Activated B cell treated with CpG ODN at 0.5 μM for 24 hours (primary cell): ENCODE measurements around the gene KCTD10. TPM values are rescaled to one million over a fixed set of nuclear protein-coding genes. Genes with fewer than 3 reads are reported as not detected.

ENCODE experiments used
- ATAC-seq: fragments of 200-7000 bp; cut with Tn5 transposase; one replicate; pipeline ENCODE4 v1.10.0; 2021; ENCODE audit warnings: low read depth, mild to moderate bottlenecking, moderate library complexity
- CTCF ChIA-PET: fragments of 350-600 bp; sonication (Branson Sonifier 250); formaldehyde crosslinking; loops from one replicate; lab custom pipeline; 2021; ENCODE audit warnings: antibody characterized with exemption; lab: Charles Lee
- POLR2A ChIA-PET: fragments of 350-600 bp; sonication (Branson Sonifier 250); formaldehyde crosslinking; loops from one replicate; lab custom pipeline; 2021; ENCODE audit warnings: antibody characterized with exemption; lab: Charles Lee
- DNase-seq: peaks from one replicate; pipeline ENCODE4 v3.0.0; 2022
- H3K27ac Mint-ChIP-seq: one replicate; pipeline ENCODE4 v1.8.0; 2020; ENCODE audit warnings: mixed read lengths
- H3K27me3 Mint-ChIP-seq: one replicate; pipeline ENCODE4 v1.8.0; 2021; ENCODE audit warnings: mixed read lengths
- H3K36me3 Mint-ChIP-seq: one replicate; pipeline ENCODE4 v1.8.0; 2021; ENCODE audit warnings: low read depth, mixed read lengths
- H3K4me1 Mint-ChIP-seq: one replicate; pipeline ENCODE4 v1.8.0; 2021; ENCODE audit warnings: mixed read lengths
- H3K4me3 Mint-ChIP-seq: one replicate; pipeline ENCODE4 v1.8.0; 2020; ENCODE audit warnings: mild to moderate bottlenecking, mixed read lengths
- H3K9me3 Mint-ChIP-seq: one replicate; pipeline ENCODE4 v1.8.0; 2020; ENCODE audit warnings: mixed read lengths
- intact Hi-C: fragments of 100-400 bp; cut with micrococcal nuclease; formaldehyde crosslinking; loops from one replicate; pipeline ENCODE4 v1.15.1; 2024
- total RNA-seq: library from RNA; stranded (reverse); gene quantifications from 2 replicates; pipeline ENCODE4 v1.2.3, GENCODE V29; 2022
- TF ChIP-seq, protein P1 (sequence below): fragments of 200-600 bp; IDR thresholded peaks from one replicate; pipeline ENCODE4 v1.8.0; 2022; ENCODE audit warnings: antibody characterized with exemption, mild to moderate bottlenecking

The KCTD10 gene
- total RNA-seq, 1 donor from 2014 or later = 38.7 TPM

DNA sequence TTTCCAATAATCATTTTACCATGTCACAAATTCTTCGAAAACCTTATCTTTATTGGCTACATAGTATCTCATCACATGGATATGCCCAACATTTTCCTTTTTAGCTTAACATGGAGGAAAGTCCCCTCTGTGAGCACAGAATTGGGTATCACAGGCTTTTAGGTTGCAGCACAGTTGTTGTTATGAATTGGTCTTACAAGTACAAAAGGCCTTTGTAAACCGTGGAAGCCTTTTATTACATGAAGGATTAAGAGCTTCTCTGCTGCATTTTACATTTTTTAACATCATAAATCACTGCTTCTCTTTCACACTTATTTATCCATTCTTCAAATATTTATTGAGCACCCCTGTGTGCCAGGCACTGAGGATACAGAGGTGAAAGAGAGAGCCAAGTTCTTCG lies 26.5 kb upstream of the KCTD10 start:
- H3K4me3 Mint-ChIP-seq = no peak overlapping the region
- H3K9me3 Mint-ChIP-seq = no peaks in the 10 kb centered on the region
- no peaks in the 10 kb centered on the region for H3K4me1 Mint-ChIP-seq
- no peak for ATAC-seq
- no peak for DNase-seq
- ChIA-PET CTCF (no interaction called here), POLR2A (no interaction called here)
- no peak overlapping the region for H3K27ac Mint-ChIP-seq
- no peaks in the 10 kb centered on the region for H3K27me3 Mint-ChIP-seq
- intact Hi-C loops = no loop called here
- H3K36me3 Mint-ChIP-seq = peaks cover 92% of the 10 kb centered on the region
- TF ChIP-seq, protein P1, sequence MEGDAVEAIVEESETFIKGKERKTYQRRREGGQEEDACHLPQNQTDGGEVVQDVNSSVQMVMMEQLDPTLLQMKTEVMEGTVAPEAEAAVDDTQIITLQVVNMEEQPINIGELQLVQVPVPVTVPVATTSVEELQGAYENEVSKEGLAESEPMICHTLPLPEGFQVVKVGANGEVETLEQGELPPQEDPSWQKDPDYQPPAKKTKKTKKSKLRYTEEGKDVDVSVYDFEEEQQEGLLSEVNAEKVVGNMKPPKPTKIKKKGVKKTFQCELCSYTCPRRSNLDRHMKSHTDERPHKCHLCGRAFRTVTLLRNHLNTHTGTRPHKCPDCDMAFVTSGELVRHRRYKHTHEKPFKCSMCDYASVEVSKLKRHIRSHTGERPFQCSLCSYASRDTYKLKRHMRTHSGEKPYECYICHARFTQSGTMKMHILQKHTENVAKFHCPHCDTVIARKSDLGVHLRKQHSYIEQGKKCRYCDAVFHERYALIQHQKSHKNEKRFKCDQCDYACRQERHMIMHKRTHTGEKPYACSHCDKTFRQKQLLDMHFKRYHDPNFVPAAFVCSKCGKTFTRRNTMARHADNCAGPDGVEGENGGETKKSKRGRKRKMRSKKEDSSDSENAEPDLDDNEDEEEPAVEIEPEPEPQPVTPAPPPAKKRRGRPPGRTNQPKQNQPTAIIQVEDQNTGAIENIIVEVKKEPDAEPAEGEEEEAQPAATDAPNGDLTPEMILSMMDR = no peak

DNA sequence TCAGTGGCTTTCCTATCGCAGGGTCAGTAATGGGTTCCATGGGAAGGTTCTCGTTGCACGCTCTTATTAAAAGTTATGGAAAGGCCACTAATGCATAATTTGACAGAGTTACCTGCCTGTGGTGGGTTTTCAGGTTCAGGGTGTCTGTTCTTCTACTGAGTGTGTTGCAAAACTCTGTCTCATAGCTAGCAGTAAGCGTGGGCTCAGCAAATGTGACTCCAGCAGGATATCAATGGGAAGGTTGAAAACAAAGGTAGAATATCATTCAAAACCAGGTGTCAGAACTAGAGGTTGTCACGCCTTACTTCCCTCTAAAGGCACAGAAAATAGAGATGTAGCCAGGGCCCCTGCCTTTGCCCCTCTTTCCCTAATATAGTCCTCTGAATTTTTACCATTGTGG lies 25.2 kb upstream of the KCTD10 start:
- TF ChIP-seq, protein P1 = no peak
- Mint-ChIP-seq H3K27ac (no peak overlapping the region), H3K27me3 (no peaks in the 10 kb centered on the region), H3K36me3 (peaks cover 92% of the 10 kb centered on the region), H3K9me3 (no peaks in the 10 kb centered on the region), H3K4me1 (no peaks in the 10 kb centered on the region), H3K4me3 (no peak overlapping the region)
- intact Hi-C loops = no loop called here
- POLR2A ChIA-PET = interaction anchor here (0.7 kb wide), 1 partner anchor 74 kb away, joined by 3 read pairs; no protein-coding TSS in a partner anchor
- no peak for ATAC-seq
- DNase-seq = no peak
- CTCF ChIA-PET = no interaction called here

DNA sequence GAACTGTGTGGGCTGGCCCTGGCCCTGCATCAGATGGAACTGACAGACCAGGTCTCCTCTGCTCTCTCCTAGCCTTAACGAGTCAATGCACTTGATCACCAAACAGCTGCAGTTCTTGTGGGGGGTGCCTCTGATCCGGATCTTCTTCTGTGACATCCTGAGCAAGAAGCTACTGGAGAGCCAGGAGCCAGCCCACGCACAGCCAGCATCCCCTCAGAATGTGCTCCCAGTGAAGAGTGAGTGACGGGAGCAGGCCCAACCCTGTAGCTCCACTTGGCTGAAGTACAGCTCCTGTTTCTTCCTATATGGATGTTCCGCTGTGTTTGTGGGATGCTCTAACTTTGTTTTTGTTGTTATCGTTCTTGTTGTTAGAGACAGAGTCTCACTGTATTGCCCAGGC lies 24.2 kb upstream of the KCTD10 start:
- POLR2A ChIA-PET = no interaction called here
- H3K4me3 Mint-ChIP-seq = no peak overlapping the region
- no peak for DNase-seq
- CTCF ChIA-PET = no interaction called here
- TF ChIP-seq, protein P1 = no peak
- no peak overlapping the region for H3K27ac Mint-ChIP-seq
- no peaks in the 10 kb centered on the region for H3K27me3 Mint-ChIP-seq
- peaks cover 88% of the 10 kb centered on the region for H3K36me3 Mint-ChIP-seq
- no peaks in the 10 kb centered on the region for H3K4me1 Mint-ChIP-seq
- H3K9me3 Mint-ChIP-seq = no peaks in the 10 kb centered on the region
- intact Hi-C loops = no loop called here
- ATAC-seq = no peak

DNA sequence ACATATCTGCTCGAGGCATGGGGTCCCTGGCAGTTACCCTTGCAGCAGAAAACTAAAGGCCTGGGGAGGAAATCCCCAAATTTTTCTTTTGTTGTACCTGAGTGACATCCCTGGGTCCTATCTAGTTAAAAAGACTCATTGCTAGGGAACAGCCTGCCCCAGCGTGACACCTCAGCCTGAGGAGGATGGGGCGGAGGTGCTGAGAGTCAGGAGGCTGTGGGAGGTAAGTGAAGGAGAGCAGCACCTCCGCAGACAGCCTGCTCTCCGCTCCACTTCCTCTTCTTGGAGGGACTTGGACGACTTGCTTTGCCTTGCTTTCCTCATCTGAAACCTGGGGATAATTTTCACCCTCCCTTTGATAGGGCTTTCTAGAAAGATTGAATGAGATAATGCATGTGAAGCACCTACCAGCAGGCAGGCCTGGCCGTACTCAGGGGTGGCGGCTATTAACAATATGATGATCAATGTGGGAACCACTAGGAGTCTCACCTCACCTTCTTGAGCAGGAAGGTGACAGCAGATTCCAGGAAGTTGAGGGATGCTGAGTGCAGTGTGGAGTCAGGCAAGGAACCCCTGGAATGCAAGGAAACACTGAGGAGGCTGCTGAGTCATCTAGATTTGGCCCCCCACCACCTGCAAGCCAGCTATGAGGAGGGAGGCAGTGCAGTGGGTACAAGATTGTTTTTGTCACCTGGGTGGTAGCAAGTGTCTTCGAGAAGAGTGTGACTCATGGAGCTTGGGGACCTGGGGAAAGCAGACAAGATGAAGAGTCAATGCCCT lies 23.5 kb upstream of the KCTD10 start:
- Mint-ChIP-seq H3K9me3 (no peaks in the 10 kb centered on the region), H3K4me3 (no peak overlapping the region), H3K27ac (no peak overlapping the region), H3K4me1 (no peaks in the 10 kb centered on the region), H3K27me3 (no peaks in the 10 kb centered on the region), H3K36me3 (peaks cover 88% of the 10 kb centered on the region)
- intact Hi-C loops = no loop called here
- TF ChIP-seq, protein P1 = no peak
- ATAC-seq (no peak), DNase-seq (no peak)
- ChIA-PET CTCF (no interaction called here), POLR2A (no interaction called here)

DNA sequence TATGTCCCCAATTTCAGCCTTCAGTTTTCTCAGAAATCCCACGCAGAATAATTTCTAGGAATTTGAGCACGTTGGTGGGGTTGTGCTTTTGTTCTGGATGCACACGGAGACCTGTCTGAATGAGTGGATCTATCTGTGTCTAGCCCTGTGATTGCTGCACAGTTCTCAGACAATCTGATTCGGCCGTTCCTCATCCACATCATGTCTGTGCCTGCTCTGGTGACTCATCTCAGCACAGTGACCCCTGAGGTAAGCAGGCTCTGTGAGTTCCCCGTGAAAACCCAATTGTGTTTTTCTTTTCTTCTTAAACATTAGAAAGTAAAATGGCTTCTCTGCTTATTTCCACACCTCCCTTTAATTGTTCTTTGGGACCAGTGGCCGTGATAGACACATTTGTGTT lies 20.6 kb upstream of the KCTD10 start:
- TF ChIP-seq, protein P1 = no peak
- ChIA-PET CTCF (no interaction called here), POLR2A (no interaction called here)
- H3K4me3 Mint-ChIP-seq = no peak overlapping the region
- no peaks in the 10 kb centered on the region for H3K27me3 Mint-ChIP-seq
- intact Hi-C loops = no loop called here
- DNase-seq = no peak
- peaks cover 85% of the 10 kb centered on the region for H3K36me3 Mint-ChIP-seq
- no peak overlapping the region for H3K27ac Mint-ChIP-seq
- H3K4me1 Mint-ChIP-seq = no peaks in the 10 kb centered on the region
- no peak for ATAC-seq
- no peaks in the 10 kb centered on the region for H3K9me3 Mint-ChIP-seq
